Prostate gland (tissue), 2 donors: ENCODE results near the gene ALPG. TPM values are rescaled to one million over a fixed set of nuclear protein-coding genes. Genes with fewer than 3 reads are reported as not detected.
"Not testable (repeated sequence)": the region's sequence is repeated elsewhere in the genome, so short reads cannot be mapped to it uniquely, and the experiment has no call there.

Experiments used
- DNase-seq: peaks from one replicate; pipeline ENCODE4 v3.0.0-alpha.2; 2019; ENCODE audit warnings: low spot score
- H3K27ac ChIP-seq, 2 donors: fragments of 200-600 bp; sonication (generic); 2 replicates each; pipeline ENCODE4 v1.5.1; 2017 to 2019
- H3K27me3 ChIP-seq: fragments of 200-600 bp; sonication (generic); replicated peaks from 2 replicates; pipeline ENCODE4 v1.5.1; 2019; ENCODE audit not compliant: insufficient read depth
- H3K36me3 ChIP-seq, 2 donors: fragments of 200-600 bp; sonication (generic); 1 replicate in 1 of 2; 2 replicates in 1 of 2; pipeline versions ENCODE4 v1.5.1 to v1.8.1; 2017 to 2019
- H3K4me1 ChIP-seq: fragments of 200-600 bp; sonication (generic); replicated peaks from 2 replicates; pipeline ENCODE4 v1.5.1; 2019
- H3K4me3 ChIP-seq, 2 donors: fragments of 200-600 bp; sonication (generic); 2 replicates each; pipeline ENCODE4 v1.5.1; 2017 to 2019
- H3K9me3 ChIP-seq: fragments of 200-600 bp; sonication (generic); 2 replicates; pipeline ENCODE4 v1.5.1; 2017
- POLR2A ChIP-seq: fragments of 450-650 bp; IDR thresholded peaks from one replicate; pipeline ENCODE4 v1.6.1; 2016; ENCODE audit warnings: antibody characterized with exemption, mild to moderate bottlenecking
- POLR2AphosphoS5 ChIP-seq: sonication (generic); formaldehyde crosslinking; IDR thresholded peaks from one replicate; pipeline ENCODE4 v1.6.1; 2017; ENCODE audit warnings: antibody characterized with exemption
- WGBS: methylation state at CpG from one replicate; pipeline ENCODE4 v1.1.5; 2018; 5-methylcytosine and 5-hydroxymethylcytosine counted together
- intact Hi-C: fragments of 100-400 bp; cut with DNase I; formaldehyde crosslinking; loops from one replicate; pipeline ENCODE4 v1.14.2; 2022
- total RNA-seq, 2 donors: library from RNA; depleted of rRNA; stranded (reverse); fragments of >200 nt; gene quantifications; one replicate each; pipeline ENCODE4 v1.1.0, GENCODE V29; 2016
- TF ChIP-seq, protein P1 (sequence below), 4 experiments: fragments of 200-600 bp in 2 of 4; fragments of 450-650 bp in 2 of 4; sonication (generic) in 2 of 4; IDR thresholded peaks; 1 replicate in 3 of 4; 2 replicates in 1 of 4; pipeline ENCODE4 v1.5.1; 2016 to 2019; ENCODE audit warnings: antibody characterized with exemption in 4 of 4, mild to moderate bottlenecking in 2 of 4, moderate library complexity in 2 of 4

Gene ALPG
- total RNA-seq, 2 donors from 2014 or later = 0.34 TPM; not detected in 1

DNA sequence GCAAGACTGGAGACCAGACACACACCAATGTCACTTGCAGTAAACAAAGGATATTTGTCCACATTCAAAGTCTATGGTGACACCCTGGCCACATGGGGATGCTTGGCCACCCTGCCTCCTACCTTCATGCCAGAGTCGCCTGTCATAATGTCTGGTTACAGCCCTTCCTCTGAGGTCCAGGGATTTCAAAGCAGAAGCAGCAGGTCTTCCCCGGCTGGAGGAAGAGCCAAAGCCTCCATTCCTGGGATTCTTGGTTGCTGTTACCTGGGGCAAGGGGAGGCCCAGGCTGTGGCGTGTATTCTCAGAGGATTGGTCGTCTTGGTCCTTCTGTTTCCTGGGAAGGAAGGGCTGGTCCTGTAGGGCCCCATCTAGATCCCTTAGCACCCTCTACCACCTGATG is 30.4 kb upstream of the ALPG start:
- WGBS = 92% methylated on average over 4 of the region's 4 CpGs
- intact Hi-C loops = no loop called here
- Histone ChIP-seq H3K4me3 (no peak overlapping the region), H3K36me3 (no peaks in the 10 kb centered on the region), H3K27me3 (no peaks in the 10 kb centered on the region), H3K4me1 (no peaks in the 10 kb centered on the region), H3K27ac (no peak overlapping the region), H3K9me3 (no peaks in the 10 kb centered on the region)
- no peak for TF ChIP-seq POLR2AphosphoS5
- TF ChIP-seq, protein P1, sequence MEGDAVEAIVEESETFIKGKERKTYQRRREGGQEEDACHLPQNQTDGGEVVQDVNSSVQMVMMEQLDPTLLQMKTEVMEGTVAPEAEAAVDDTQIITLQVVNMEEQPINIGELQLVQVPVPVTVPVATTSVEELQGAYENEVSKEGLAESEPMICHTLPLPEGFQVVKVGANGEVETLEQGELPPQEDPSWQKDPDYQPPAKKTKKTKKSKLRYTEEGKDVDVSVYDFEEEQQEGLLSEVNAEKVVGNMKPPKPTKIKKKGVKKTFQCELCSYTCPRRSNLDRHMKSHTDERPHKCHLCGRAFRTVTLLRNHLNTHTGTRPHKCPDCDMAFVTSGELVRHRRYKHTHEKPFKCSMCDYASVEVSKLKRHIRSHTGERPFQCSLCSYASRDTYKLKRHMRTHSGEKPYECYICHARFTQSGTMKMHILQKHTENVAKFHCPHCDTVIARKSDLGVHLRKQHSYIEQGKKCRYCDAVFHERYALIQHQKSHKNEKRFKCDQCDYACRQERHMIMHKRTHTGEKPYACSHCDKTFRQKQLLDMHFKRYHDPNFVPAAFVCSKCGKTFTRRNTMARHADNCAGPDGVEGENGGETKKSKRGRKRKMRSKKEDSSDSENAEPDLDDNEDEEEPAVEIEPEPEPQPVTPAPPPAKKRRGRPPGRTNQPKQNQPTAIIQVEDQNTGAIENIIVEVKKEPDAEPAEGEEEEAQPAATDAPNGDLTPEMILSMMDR (IDR thresholded peaks at IDR 0.05) = no peak
- no peak for TF ChIP-seq POLR2A
- no peak for DNase-seq

DNA sequence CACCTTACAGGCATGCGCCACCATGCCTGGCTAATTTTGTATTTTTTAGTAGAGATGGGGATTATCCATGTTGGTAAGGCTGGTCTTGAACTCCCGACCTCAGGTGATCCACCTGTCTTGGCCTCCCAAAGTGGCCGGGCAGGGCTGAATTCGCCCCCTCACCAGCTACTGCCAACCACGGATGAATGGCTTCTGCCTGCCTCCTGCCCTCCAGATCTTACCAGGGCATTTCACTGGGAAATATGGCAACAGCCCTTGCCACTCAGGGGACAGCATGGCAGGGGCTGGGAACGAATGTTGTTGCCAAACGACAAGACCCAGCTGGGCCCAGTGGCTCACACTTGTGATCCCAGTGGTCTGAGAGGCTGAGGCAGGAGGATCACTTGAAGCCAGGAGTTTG is 29.9 kb upstream of the ALPG start:
- Histone ChIP-seq H3K4me1 (no peaks in the 10 kb centered on the region), H3K27ac (no peak overlapping the region), H3K4me3 (no peak overlapping the region), H3K36me3 (no peaks in the 10 kb centered on the region), H3K27me3 (no peaks in the 10 kb centered on the region), H3K9me3 (no peaks in the 10 kb centered on the region)
- no peak for DNase-seq
- WGBS = 95% methylated on average over 7 of the region's 7 CpGs
- intact Hi-C loops = no loop called here
- TF ChIP-seq POLR2AphosphoS5 = no peak
- TF ChIP-seq, protein P1 (IDR thresholded peaks at IDR 0.05) = no peak
- TF ChIP-seq POLR2A = no peak

DNA sequence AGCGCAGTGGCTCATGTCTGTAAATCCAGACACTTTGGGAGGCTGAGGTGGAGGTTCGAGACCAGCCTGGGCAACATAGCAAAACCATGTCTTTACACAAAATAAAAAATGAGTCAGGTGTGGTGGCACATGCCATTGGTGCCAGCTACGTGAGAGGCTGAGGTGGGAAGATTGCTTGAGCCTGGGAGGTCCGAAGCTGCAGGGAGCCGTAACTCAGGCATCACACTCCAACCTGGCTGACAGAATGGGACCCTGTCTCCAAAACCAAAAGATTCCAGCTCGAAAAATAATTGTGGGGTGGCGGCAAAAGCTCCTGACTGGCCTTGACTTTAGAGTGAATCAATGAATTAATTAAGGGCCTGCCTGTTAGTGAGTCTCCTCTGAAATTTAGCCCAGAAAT is 29.3 kb upstream of the ALPG start:
- WGBS = 89% methylated on average over 7 of the region's 7 CpGs
- Histone ChIP-seq H3K4me1 (no peaks in the 10 kb centered on the region), H3K27ac (no peak overlapping the region), H3K36me3 (no peaks in the 10 kb centered on the region), H3K4me3 (no peak overlapping the region), H3K27me3 (peaks cover 4% of the 10 kb centered on the region), H3K9me3 (no peaks in the 10 kb centered on the region)
- DNase-seq = no peak
- TF ChIP-seq POLR2AphosphoS5 = no peak
- no peak for TF ChIP-seq POLR2A
- TF ChIP-seq, protein P1 (IDR thresholded peaks at IDR 0.05) = no peak
- intact Hi-C loops = no loop called here

DNA sequence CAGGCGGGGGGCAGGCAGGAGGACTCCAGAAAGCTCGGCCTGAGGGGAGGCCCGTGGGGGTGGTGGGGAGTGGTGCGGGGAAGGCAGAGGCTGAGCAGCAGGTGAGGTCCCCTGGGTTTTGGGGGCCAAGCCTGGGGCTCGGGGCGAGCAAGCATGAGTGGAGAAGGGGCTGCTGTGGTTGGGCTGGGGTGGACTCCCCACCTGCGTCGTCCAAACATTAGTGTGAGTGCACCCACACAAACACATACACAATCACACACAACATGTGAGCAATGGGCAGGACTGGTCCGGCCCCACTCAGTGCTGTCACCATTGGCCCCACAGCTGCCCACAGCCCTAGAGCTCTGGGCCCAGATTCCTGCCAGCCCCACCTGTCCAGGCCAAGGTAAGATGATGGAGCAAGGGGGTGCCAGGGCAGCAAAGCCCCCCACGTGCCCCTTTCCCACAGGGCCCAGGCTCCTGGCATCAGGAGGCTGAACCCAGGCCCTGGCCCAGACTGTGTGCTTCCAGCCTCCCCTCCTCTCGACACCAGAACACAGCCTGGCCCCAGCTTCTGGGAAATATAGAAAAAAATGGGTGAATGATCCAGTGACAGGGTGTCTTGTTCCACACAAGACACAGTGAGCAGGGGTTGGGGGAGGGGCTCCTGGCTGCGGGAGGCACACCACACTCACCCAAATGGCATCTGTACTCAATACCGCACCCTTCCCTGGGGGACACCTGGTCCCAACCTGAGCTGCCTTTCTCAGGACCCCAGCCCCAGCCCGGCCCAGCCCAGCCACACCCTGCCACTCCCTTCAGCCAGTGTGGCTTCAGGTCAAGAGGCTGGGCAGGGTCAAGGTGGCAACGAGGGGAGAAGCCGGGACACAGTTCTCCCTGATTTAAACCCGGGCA is 28.6 kb upstream of the ALPG start:
- intact Hi-C loops = no loop called here
- Histone ChIP-seq H3K4me1 (no peaks in the 10 kb centered on the region), H3K27ac (no peak overlapping the region), H3K4me3 (no peak overlapping the region), H3K36me3 (no peaks in the 10 kb centered on the region), H3K9me3 (no peaks in the 10 kb centered on the region), H3K27me3 (peaks cover 9% of the 10 kb centered on the region)
- TF ChIP-seq, protein P1 (IDR thresholded peaks at IDR 0.05) = no peak
- TF ChIP-seq POLR2A (no peak), POLR2AphosphoS5 (no peak)
- DNase-seq = no peak
- WGBS = 80% methylated on average over 16 of the region's 17 CpGs

DNA sequence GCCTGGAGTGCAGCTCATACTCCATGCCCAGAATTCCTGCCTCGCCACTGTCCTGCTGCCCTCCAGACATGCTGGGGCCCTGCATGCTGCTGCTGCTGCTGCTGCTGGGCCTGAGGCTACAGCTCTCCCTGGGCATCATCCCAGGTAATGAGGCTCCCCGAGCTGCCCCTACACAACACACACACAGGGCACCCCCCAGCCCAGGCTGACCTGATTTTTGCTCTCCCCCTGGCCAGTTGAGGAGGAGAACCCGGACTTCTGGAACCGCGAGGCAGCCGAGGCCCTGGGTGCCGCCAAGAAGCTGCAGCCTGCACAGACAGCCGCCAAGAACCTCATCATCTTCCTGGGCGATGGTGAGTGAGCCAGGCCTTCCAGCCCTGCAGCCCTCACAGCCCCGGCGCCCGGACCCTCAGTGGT is 27.9 kb upstream of the ALPG start, which contains the start of gene ALPP:
Gene ALPP (plus strand): TSS at position 17 of the 417 bp plus-strand sequence. CDS start 52 bp downstream, at position 69.
- H3K4me1 ChIP-seq, DNase-seq, H3K27ac ChIP-seq, H3K9me3 ChIP-seq, H3K4me3 ChIP-seq, H3K36me3 ChIP-seq, intact Hi-C loops: not testable (repeated sequence)
- 87% methylated on average over 12 of the region's 12 CpGs for WGBS
- peaks cover 10% of the 10 kb centered on the region for H3K27me3 ChIP-seq

DNA sequence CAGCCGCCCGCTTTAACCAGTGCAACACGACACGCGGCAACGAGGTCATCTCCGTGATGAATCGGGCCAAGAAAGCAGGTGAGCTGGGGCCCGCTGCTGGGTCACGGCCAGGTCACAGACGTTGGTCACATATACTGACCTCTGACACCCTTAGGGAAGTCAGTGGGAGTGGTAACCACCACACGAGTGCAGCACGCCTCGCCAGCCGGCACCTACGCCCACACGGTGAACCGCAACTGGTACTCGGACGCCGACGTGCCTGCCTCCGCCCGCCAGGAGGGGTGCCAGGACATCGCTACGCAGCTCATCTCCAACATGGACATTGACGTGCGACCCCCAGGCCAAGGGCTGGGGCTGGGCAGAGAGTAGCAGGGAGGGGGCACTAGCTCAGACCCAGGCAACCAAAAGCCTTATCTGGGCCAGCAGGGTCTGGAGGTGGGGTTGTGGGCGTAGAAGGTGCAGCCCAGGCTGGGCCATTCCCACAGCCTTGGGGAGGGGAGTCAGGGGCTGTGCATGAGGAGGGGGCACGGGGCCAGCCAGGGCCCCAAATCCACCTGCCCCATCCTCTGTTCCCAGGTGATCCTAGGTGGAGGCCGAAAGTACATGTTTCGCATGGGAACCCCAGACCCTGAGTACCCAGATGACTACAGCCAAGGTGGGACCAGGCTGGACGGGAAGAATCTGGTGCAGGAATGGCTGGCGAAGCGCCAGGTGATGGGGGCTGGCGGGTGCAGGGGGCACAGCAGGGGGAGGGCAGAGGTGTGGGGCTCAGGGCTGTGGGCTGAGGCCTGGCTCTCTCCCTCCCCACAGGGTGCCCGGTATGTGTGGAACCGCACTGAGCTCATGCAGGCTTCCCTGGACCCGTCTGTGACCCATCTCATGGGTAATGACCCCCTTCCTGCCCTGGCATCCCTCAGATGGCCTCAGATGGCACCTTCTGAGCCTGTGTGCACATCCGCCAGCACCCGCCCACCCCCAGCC is 26.7 kb upstream of the ALPG start:
- H3K27me3 ChIP-seq = peaks cover 10% of the 10 kb centered on the region
- H3K36me3 ChIP-seq, H3K4me3 ChIP-seq, intact Hi-C loops, H3K9me3 ChIP-seq, DNase-seq, H3K4me1 ChIP-seq, H3K27ac ChIP-seq: not testable (repeated sequence)
- WGBS = 87% methylated on average over 31 of the region's 41 CpGs

DNA sequence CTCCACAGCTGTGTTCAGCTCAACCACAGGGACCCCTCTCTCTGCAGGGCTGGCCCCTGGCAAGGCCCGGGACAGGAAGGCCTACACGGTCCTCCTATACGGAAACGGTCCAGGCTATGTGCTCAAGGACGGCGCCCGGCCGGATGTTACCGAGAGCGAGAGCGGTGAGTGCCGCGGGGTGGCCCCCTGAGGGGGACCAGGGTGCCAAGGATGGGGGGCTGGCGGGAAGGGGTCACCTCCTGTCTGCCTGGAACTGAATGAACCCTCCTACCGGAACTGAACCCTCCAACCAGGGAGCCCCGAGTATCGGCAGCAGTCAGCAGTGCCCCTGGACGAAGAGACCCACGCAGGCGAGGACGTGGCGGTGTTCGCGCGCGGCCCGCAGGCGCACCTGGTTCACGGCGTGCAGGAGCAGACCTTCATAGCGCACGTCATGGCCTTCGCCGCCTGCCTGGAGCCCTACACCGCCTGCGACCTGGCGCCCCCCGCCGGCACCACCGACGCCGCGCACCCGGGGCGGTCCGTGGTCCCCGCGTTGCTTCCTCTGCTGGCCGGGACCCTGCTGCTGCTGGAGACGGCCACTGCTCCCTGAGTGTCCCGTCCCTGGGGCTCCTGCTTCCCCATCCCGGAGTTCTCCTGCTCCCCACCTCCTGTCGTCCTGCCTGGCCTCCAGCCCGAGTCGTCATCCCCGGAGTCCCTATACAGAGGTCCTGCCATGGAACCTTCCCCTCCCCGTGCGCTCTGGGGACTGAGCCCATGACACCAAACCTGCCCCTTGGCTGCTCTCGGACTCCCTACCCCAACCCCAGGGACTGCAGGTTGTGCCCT is 25.2 kb upstream of the ALPG start:
- DNase-seq, intact Hi-C loops, H3K4me1 ChIP-seq, H3K4me3 ChIP-seq, H3K27ac ChIP-seq, H3K36me3 ChIP-seq, H3K9me3 ChIP-seq: not testable (repeated sequence)
- H3K27me3 ChIP-seq = peaks cover 10% of the 10 kb centered on the region
- 43% methylated on average over 48 of the region's 59 CpGs for WGBS
